Measurements from ENCODE around the gene DUSP8. TPM values are rescaled to one million over a fixed set of nuclear protein-coding genes. Genes with fewer than 3 reads are reported as not detected.

Gene DUSP8
- total RNA-seq, 2 donors from 2014 or later = 2.8 to 5.1 TPM

DNA sequence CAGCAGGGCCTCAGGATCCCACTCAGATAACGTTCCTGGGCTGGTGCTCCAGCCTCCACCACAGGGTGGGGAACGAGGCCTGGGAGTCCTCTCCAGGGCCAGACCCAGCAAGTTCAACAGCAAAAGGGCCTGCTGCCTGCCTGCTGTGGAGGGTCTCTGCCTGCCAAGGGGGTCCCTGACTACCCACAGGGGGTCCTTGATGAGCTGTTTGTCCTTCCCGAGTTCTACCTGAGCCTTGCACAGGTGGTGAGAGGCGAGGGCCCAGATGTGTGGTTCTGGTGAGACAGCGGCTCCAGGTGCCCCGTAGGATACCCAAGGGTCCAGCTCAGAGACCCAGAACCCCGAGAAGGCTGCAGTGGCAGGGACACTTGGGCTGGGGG lies 4.4 kb downstream of the DUSP8 start:
- Mint-ChIP-seq H3K9me3 (no peaks in the 10 kb centered on the region), H3K27ac (no peak overlapping the region), H3K36me3 (ENCODE audit: insufficient read depth in 2 of 2) (no peaks in the 10 kb centered on the region), H3K4me1 (ENCODE audit: low read depth) (no peaks in the 10 kb centered on the region), H3K27me3 (ENCODE audit: low read depth) (no peaks in the 10 kb centered on the region), H3K4me3 (no peak overlapping the region)
- DNase-seq (no peak), ATAC-seq (replicated peaks in 1 of 2) (no peak)

DNA sequence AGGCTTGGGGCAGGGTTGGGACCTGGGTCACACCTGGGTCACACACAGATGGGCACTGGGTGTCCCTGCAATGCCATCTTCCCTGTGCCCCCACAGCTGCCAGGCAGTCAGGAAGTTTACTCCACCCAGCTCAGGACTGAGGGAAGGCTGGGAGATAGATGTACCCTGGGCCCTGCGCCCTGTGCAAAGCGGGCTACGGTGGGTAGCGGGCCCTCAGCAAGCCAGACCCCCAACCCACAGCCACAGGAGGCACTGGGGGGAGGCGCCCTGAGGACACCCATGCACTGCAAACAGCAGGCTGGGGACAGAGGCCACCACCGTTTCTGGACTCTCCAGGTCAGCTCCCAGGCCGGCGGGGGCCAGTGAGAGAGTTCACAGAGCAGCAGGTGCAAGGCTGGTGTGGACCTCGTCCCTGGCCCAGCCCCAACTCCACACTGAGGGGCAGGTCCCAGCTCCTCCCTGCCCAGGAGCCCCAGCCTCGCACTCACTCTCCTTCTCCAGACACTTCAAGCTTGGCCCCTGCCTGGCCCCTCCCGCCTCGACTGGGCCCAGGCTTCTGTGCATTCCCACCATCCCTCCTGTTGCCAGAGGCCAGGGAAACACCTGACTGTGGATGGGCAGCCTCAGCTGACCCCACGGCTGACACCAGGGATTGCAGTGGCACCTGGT lies 4.9 kb downstream of the DUSP8 start:
- Mint-ChIP-seq H3K36me3 (ENCODE audit: insufficient read depth in 2 of 2) (no peaks in the 10 kb centered on the region), H3K4me3 (no peak overlapping the region), H3K9me3 (no peaks in the 10 kb centered on the region), H3K27me3 (ENCODE audit: low read depth) (no peaks in the 10 kb centered on the region), H3K4me1 (ENCODE audit: low read depth) (no peaks in the 10 kb centered on the region), H3K27ac (no peak overlapping the region)
- ATAC-seq (replicated peaks in 1 of 2) (no peak), DNase-seq (no peak)

DNA sequence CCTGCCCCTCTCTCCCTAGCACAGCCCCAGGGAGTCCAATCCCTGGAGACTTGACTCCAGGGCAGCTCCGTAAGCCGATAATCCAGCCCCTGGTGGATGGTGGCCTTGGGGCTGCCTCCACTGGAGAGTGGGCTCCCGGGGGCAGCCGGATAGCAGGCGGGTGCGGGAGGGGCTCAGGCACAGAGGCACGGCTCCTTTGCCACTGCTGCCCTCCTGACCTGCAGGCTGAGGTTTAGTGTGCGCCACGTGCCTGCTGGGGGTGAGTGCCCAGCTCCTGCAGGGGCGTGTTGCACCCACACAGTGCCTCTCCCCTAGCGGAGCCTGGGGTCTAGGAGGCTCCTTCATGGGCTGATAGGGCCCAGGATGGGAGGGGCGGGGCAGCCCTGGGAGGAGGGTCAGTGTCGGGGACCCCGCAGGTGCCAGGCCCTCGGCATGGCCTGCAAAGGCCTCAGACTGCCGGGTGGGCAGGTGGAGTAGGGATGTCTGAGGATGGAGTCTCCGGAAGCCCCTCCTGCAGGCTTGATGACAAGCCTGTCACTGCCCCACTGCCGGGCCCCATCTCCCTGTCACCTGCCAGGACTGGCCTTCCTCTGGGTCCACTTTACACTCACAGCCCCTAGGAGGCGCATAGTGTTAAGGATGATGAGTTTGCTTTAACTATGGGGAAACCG lies 5.6 kb downstream of the DUSP8 start:
- Mint-ChIP-seq H3K4me3 (no peak overlapping the region), H3K4me1 (ENCODE audit: low read depth) (no peaks in the 10 kb centered on the region), H3K27ac (no peak overlapping the region), H3K36me3 (ENCODE audit: insufficient read depth in 2 of 2) (no peaks in the 10 kb centered on the region), H3K9me3 (no peaks in the 10 kb centered on the region), H3K27me3 (ENCODE audit: low read depth) (no peaks in the 10 kb centered on the region)
- ATAC-seq (replicated peaks in 1 of 2) (no peak), DNase-seq (no peak)

DNA sequence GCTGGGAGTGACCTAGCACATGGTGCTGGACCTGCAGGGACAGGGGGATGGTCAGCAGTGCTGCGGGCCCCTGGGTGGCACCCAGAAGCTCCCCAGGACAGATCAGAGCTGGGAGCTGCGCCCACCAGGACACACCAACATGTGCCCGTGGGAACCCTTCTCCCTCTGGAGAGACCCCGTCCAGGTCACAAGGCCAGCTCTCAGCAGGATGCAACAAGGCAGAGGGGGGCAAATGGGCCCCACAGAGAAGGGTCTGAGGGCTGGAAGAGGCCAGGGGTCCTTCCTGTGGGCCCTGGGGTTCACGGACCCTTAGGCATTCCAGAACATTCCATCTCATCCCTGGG lies 6.2 kb downstream of the DUSP8 start:
- Mint-ChIP-seq H3K9me3 (no peaks in the 10 kb centered on the region), H3K4me3 (no peak overlapping the region), H3K36me3 (ENCODE audit: insufficient read depth in 2 of 2) (no peaks in the 10 kb centered on the region), H3K4me1 (ENCODE audit: low read depth) (no peaks in the 10 kb centered on the region), H3K27ac (no peak overlapping the region), H3K27me3 (ENCODE audit: low read depth) (no peaks in the 10 kb centered on the region)
- no peak for DNase-seq
- no peak for ATAC-seq (replicated peaks in 1 of 2)

DNA sequence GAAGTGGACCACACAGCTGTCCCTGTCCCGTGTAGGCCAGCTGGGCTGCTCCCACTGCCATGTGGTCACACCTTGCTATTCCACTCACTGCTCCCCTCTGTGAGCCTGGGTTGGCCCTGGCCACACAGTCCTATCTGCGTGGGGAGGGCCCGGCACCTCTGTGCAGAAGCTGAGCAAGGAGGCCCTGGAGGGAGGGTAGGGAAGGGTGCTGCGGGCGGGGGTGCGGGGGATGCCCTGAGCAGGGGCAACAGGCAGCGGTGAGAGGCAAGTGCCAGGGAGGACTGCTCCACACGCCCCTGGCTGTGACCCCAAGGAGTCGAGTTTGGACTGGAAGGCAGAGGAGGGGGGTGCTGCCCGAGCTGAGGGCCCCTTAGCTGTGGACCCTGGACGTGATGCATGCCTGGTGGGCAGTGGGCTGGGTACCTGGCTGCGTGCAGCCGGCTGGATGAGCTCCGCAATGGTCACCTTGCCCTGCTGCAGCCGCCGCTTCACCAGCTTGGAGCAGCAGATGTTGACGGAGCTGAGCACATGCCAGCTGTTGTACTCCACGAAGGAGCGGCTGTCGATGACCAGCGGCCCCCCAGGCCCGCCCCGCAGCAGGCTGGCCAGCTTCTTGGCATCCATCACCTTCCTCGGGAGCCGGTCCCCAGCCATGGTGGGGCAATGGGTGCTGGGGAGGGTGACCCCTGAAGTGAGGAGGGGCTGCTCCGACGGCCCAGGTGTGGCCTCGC lies 6.7 kb downstream of the DUSP8 start:
- no peak for ATAC-seq (replicated peaks in 1 of 2)
- Mint-ChIP-seq H3K36me3 (ENCODE audit: insufficient read depth in 2 of 2) (no peaks in the 10 kb centered on the region), H3K4me1 (ENCODE audit: low read depth) (no peaks in the 10 kb centered on the region), H3K4me3 (no peak overlapping the region), H3K27me3 (ENCODE audit: low read depth) (no peaks in the 10 kb centered on the region), H3K9me3 (no peaks in the 10 kb centered on the region), H3K27ac (no peak overlapping the region)
- DNase-seq = no peak

DNA sequence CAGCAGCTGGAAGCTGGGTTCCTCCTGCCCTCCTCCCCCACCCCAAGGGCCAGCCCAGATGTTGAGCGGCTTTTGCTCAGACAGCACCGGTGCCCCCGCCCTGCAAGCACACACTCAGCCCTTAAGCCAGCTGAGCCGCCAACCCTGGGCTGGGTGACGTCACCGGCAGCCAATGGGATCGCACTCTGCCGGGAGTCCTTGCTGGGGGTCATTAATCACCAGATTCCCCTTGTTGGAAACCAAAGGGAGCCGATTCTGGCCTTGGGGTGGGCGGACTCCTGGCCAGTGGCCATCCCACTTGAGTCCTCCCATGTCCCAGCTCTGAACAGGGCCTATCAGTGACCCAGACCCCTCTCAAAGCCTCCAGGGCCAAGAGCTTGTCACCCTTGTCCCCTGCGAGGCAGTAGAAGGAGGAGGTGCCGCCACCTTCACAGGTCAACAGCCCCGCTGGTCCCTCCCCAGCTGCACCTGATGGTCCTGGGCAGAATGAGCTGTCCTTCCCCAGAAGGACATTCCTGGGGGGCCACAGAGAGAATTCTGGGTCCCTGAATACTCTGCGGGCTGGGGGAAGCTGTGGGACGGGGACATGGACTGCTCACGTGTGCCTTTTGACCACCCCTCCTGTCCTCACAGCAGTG lies 7.4 kb downstream of the DUSP8 start:
- Mint-ChIP-seq H3K4me1 (ENCODE audit: low read depth) (no peaks in the 10 kb centered on the region), H3K9me3 (no peaks in the 10 kb centered on the region), H3K36me3 (ENCODE audit: insufficient read depth in 2 of 2) (no peaks in the 10 kb centered on the region), H3K27ac (no peak overlapping the region), H3K27me3 (ENCODE audit: low read depth) (no peaks in the 10 kb centered on the region), H3K4me3 (no peak overlapping the region)
- no peak for ATAC-seq (replicated peaks in 1 of 2)
- no peak for DNase-seq

DNA sequence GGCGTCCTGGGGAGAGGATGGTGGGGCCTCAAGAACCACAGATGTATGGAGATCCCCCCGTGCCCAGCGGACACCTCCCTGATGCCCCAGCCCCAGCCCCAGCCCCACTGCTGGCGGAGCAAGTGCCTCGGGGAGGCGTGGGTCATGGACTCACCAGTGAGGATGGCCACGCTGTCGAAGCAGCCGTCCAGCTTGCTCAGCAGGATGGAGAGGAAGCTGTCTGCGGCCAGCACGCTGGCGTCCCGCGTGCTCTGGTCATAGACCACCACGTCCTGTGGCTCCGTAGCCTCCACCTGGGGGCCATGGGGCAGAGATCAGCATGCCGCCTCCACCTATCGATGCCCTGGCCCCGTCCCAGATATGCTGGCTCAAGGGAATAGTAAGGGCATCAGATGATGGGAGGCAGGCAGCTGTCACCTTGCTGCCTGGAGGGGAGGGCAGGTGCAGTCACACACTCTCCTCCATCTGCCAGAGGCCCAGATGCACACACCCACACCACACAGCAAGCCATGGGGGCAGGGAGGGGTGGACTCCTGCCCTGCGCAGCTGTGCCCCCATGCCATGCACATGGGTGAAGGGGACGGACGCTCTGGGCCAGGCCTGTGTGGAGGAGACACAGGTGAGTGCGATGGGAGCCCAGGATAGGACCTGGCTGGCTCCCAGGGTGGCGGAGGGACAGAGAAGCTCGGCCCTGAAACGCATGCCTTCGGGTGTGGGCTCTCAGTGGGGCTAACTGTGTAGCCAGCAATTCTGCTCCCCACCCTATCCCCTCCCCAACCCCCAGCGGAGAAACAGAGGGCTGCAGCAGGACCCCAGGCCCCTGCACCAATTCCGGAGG lies 8.2 kb downstream of the DUSP8 start:
- no peaks in the 10 kb centered on the region for H3K27me3 Mint-ChIP-seq (ENCODE audit: low read depth)
- H3K36me3 Mint-ChIP-seq (ENCODE audit: insufficient read depth in 2 of 2) = no peaks in the 10 kb centered on the region
- H3K27ac Mint-ChIP-seq = no peak overlapping the region
- no peaks in the 10 kb centered on the region for H3K9me3 Mint-ChIP-seq
- DNase-seq (no peak), ATAC-seq (replicated peaks in 1 of 2) (no peak)
- H3K4me1 Mint-ChIP-seq (ENCODE audit: low read depth) = no peaks in the 10 kb centered on the region
- no peak overlapping the region for H3K4me3 Mint-ChIP-seq

DNA sequence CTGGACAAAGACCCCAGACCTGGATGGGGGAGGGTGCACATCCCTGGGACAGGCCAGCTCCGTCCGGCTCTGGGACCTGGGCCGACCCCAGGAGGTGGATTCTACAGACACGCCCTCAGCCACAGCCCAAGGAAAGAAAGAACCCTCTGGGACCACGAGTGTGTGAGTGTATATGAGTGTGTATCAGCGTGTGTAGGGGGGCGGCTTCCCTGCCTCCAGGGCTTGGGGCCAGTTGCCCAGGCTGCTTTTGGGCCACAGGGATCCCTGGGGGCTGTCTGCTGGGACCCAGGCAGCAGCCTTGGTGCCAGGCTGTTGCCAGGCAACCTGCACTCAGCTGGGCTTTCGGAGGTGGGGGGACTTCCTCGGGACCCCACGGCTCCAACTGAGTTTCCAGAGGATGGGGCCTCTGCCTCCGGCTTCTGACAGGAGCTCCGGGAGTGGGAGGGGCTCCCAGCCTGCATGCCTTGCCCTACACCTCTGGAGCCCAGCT lies 8.9 kb downstream of the DUSP8 start:
- no peak for DNase-seq
- no peak overlapping the region for H3K4me3 Mint-ChIP-seq
- ATAC-seq (replicated peaks in 1 of 2) = no peak
- no peaks in the 10 kb centered on the region for H3K27me3 Mint-ChIP-seq (ENCODE audit: low read depth)
- H3K9me3 Mint-ChIP-seq = no peaks in the 10 kb centered on the region
- no peaks in the 10 kb centered on the region for H3K4me1 Mint-ChIP-seq (ENCODE audit: low read depth)
- no peak overlapping the region for H3K27ac Mint-ChIP-seq
- H3K36me3 Mint-ChIP-seq (ENCODE audit: insufficient read depth in 2 of 2) = no peaks in the 10 kb centered on the region

DNA sequence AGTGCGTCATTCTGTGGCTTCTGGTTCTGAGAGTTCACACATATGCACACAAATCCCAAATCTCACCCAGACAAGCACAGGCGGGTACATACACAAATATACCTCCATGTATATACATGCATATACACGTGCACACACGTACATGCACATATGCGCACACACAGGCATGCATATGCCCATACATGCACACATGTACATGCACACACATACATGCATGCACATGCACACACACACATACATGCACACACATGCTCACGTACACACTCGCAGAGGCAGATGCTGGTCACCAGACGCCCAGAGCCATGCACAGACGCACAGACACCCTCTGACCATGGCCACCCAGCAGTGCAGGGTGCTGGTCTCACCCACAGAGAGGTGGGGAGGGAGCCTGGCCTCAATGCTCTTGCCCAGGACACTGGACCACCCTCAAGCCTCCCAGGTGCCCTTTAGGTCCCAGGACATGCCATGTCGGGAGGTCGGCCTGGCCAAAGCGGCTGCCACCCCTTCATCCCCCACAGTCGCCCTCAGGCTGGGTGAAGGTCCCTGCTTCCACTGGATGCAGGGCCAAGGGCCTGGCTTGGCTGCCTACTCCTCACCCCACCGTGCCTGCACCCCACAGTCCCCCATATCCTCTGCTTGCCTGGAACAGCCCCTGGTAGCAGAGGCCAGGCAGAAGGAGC lies 9.5 kb downstream of the DUSP8 start:
- ATAC-seq (replicated peaks in 1 of 2) (no peak), DNase-seq (no peak)
- Mint-ChIP-seq H3K27me3 (ENCODE audit: low read depth) (no peaks in the 10 kb centered on the region), H3K4me1 (ENCODE audit: low read depth) (no peaks in the 10 kb centered on the region), H3K9me3 (no peaks in the 10 kb centered on the region), H3K4me3 (no peak overlapping the region), H3K27ac (no peak overlapping the region), H3K36me3 (ENCODE audit: insufficient read depth in 2 of 2) (no peaks in the 10 kb centered on the region)

DNA sequence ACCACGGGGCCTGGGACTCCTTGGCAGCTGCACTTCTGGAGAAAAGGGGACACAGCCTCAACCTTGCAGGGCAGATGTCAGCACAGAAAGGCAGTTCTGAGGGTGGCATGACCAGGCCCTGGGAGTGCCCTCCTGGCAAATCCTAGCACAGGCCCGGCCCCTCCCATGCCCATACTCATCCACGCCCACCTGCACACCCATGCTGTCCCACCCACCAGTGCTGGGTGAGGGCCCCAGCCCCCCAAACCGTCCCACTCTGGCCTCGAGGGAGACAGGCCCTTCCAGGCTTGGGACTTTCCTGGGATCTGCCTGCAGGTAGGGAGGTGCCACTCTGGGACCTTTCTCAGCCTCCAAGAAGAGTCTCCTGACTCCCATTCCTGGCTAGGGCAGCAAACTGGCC lies 10.1 kb downstream of the DUSP8 start:
- Mint-ChIP-seq H3K36me3 (ENCODE audit: insufficient read depth in 2 of 2) (no peaks in the 10 kb centered on the region), H3K27ac (no peak overlapping the region)

DNA sequence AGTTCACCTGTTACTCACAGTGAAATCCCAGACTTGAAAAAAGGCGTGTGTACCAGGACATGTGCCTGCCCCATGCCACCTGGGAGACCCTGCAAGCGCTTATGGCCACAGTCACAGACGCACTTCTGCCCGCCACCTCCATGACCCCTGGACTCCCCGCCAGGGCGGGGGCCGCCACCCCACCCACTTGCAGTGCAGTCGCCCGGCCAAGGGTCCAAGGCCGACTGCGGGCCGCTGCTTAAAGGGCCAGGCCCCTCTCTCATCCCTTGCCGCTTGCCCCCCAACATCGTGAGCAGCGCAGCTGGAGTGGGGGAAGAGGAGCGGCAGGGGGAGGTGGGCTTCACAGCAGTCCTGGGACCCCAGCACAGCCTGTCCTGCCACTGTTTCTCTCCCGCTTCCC lies 10.8 kb downstream of the DUSP8 start:
- Mint-ChIP-seq H3K27me3 (ENCODE audit: low read depth) (no peaks in the 10 kb centered on the region), H3K27ac (no peak overlapping the region), H3K4me3 (no peak overlapping the region), H3K4me1 (ENCODE audit: low read depth) (no peaks in the 10 kb centered on the region), H3K36me3 (ENCODE audit: insufficient read depth in 2 of 2) (no peaks in the 10 kb centered on the region), H3K9me3 (no peaks in the 10 kb centered on the region)
- no peak for ATAC-seq (replicated peaks in 1 of 2)
- no peak for DNase-seq

More for the DNA sequence above, 10.1 kb downstream of the DUSP8 start:
- H3K4me3 Mint-ChIP-seq = no peak overlapping the region
- H3K4me1 Mint-ChIP-seq (ENCODE audit: low read depth) = no peaks in the 10 kb centered on the region
- no peaks in the 10 kb centered on the region for H3K9me3 Mint-ChIP-seq
- ATAC-seq (replicated peaks in 1 of 2) = no peak
- H3K27me3 Mint-ChIP-seq (ENCODE audit: low read depth) = no peaks in the 10 kb centered on the region
- no peak for DNase-seq

DNA sequence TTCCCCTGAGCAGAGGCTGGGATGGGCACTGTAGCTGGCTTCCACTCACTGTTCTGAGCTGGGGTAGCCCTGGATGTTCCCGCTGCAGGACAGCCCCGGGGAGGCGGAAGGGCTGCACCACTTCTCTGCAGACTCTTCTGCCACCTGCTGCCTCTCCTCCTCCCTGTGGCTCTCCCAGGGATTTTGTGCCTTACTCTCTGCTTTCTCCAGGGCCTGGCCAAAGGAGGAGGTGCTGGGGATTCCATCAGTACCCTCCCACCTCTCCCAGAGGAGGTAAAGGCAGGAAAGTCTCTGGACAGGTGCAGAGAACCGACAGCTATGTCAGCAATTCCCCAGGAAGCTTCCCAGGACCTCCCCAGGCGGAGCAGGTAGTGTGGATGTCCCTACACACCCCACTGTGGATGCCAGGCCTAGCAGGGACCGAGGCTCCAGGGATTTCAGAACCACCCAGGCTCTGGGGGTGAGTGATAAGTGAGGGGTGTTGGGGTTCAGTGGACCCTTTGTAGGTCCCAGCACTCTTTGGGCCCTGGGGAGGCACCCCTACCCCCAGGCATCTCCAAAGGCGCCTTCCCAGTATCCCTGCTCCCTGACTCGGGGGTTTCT lies 11.3 kb downstream of the DUSP8 start:
- H3K36me3 Mint-ChIP-seq (ENCODE audit: insufficient read depth in 2 of 2) = no peaks in the 10 kb centered on the region
- no peak overlapping the region for H3K4me3 Mint-ChIP-seq
- H3K27ac Mint-ChIP-seq = no peak overlapping the region
- DNase-seq (no peak), ATAC-seq (replicated peaks in 1 of 2) (no peak)
- H3K27me3 Mint-ChIP-seq (ENCODE audit: low read depth) = no peaks in the 10 kb centered on the region
- no peaks in the 10 kb centered on the region for H3K9me3 Mint-ChIP-seq
- no peaks in the 10 kb centered on the region for H3K4me1 Mint-ChIP-seq (ENCODE audit: low read depth)

Data from activated T-cell treated with anti-CD3 and anti-CD28 coated beads, Interleukin-2, amount 50 U/mL, for 72 hours (primary cell).